ENCODE results near the gene ADAM12. TPM values are rescaled to one million over a fixed set of nuclear protein-coding genes. Genes with fewer than 3 reads are reported as not detected.

ADAM12 gene
- total RNA-seq, 1 experiment from 2014 or later, result 0.24 TPM

DNA sequence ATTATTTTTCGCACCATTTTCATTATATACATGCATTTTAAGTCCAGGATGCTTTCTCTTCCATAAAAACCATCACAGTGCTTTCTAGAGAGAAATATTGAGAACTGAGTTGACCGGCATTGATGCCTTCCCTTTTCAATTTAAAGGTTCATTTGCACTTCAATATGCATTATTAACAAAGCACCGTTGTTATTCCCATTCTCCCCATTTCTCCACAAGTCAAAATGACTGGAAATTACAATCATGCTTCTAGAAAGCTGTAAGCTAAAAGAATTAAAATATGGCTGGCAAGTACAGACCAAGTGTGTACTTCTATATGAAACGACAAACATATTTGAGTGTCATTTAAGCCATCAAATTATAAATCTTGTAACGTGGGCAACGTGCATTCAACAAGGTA is 272.4 kb downstream of the ADAM12 start:
- Histone ChIP-seq H4K91ac (ENCODE audit: insufficient read length, low read depth, low read length) (no peak overlapping the region), H3K27ac (ENCODE audit: insufficient read length, low read depth, low read length) (no peak overlapping the region), H2AK5ac (ENCODE audit: insufficient read length, low read length) (no peak overlapping the region), H3K9ac (ENCODE audit: extremely low read depth, insufficient read length, low read length) (no peak overlapping the region), H2BK120ac (ENCODE audit: low read depth, low read length, poor library complexity, severe bottlenecking) (no peak overlapping the region), H3K4ac (ENCODE audit: low read depth, low read length) (no peak overlapping the region), H3K56ac (ENCODE audit: insufficient read length, low read depth, low read length) (no peak overlapping the region), H3K4me2 (ENCODE audit: insufficient read depth, insufficient read length, low read length) (no peak overlapping the region), H2BK5ac (ENCODE audit: insufficient read length, low read length) (no peak overlapping the region), H3T11ph (ENCODE audit: low read length) (no peak overlapping the region), H4K8ac (replicated peaks; ENCODE audit: insufficient read length, low read depth, low read length) (no peak overlapping the region), H3K27me3 (ENCODE audit: insufficient read depth, low read length) (no peaks in the 10 kb centered on the region), H3K79me2 (ENCODE audit: insufficient read depth, low read length) (no peaks in the 10 kb centered on the region), H4K5ac (ENCODE audit: insufficient read length, low read depth, low read length) (no peak overlapping the region), H2BK12ac (ENCODE audit: insufficient read length, low read depth, low read length) (no peak overlapping the region), H3K9me3 (ENCODE audit: control insufficient read depth, low read depth, low read length) (no peaks in the 10 kb centered on the region), H2AFZ (ENCODE audit: low read length) (no peak overlapping the region), H4K20me1 (ENCODE audit: control insufficient read depth, insufficient read depth, insufficient read length) (no peaks in the 10 kb centered on the region), H3K79me1 (ENCODE audit: insufficient read depth, low read depth, low read length, poor library complexity, severe bottlenecking) (no peaks in the 10 kb centered on the region), H3K14ac (ENCODE audit: insufficient read depth, low read length) (no peak overlapping the region), H3K23me2 (ENCODE audit: insufficient read length, low read depth, low read length, poor library complexity, severe bottlenecking) (no peaks in the 10 kb centered on the region), H2BK15ac (ENCODE audit: low read depth, low read length) (no peak overlapping the region), H2BK20ac (ENCODE audit: low read depth, low read length, poor library complexity, severe bottlenecking) (no peak overlapping the region), H3K4me1 (ENCODE audit: insufficient read depth, low read length) (peaks cover 6% of the 10 kb centered on the region), H3K23ac (ENCODE audit: insufficient read length, low read depth, low read length) (no peak overlapping the region), H3K18ac (ENCODE audit: insufficient read length, low read depth, low read length) (no peak overlapping the region)
- Mint-ChIP-seq H3K27ac (peak overlapping the region in 1 of 3 experiments; percentile 69; a peak in 1 of 7 replicates), H3K9me3 (peaks cover 4 to 8% of the 10 kb centered on the region in 2 experiments; a peak in 4 of 5 replicates), H3K36me3 (ENCODE audit: insufficient read depth in 1 of 3, low read depth in 3 of 3) (peaks cover 0 to 6% (median 4%) of the 10 kb centered on the region in 3 experiments; a peak in 4 of 7 replicates), H3K27me3 (ENCODE audit: low read depth) (peaks cover 2% of the 10 kb centered on the region; the same call in 1 of the 2 replicates), H3K4me1 (peaks cover 26 to 29% of the 10 kb centered on the region in 2 experiments), H3K4me3 (no peak overlapping the region)
- DNase-seq, result no peak
- no peak for TF ChIP-seq CTCF (conservative IDR thresholded peaks at IDR 0.05)
- WGBS (ENCODE audit: extremely low coverage, insufficient read length, low lambda C conversion rate), result no CpG with 5 or more reads among the region's 6 CpGs

All from H9 (cell line).